Left lung (tissue), 10 donors: ENCODE results near the gene PRSS57. TPM values are rescaled to one million over a fixed set of nuclear protein-coding genes. Genes with fewer than 3 reads are reported as not detected.

ENCODE experiments used
- ATAC-seq: fragments of 200-7000 bp; cut with Tn5 transposase; one replicate; pipeline ENCODE4 v1.9.1; 2020; ENCODE audit warnings: moderate library complexity
- DNase-seq, 4 donors: peaks; one replicate each; pipeline ENCODE4 v3.0.0-alpha.2; 2013 to 2020
- H3K27ac ChIP-seq, 2 donors: fragments of 200-600 bp; sonication (generic) in 1 of 2; one replicate each; pipeline versions ENCODE4 v1.5.0 to v1.8.0; 2020 to 2021
- H3K27me3 ChIP-seq, 2 donors: fragments of 200-600 bp; sonication (generic) in 1 of 2; one replicate each; pipeline versions ENCODE4 v1.5.0 to v1.8.0; 2020 to 2021
- H3K36me3 ChIP-seq, 2 donors: fragments of 200-600 bp; sonication (generic) in 1 of 2; one replicate each; pipeline versions ENCODE4 v1.5.0 to v1.8.0; 2020 to 2021
- H3K4me1 ChIP-seq, 2 donors: fragments of 200-600 bp; one replicate each; pipeline ENCODE4 v1.8.0; 2021
- H3K4me3 ChIP-seq, 2 donors: fragments of 200-600 bp; sonication (generic) in 1 of 2; one replicate each; pipeline versions ENCODE4 v1.5.0 to v1.8.0; 2020 to 2021; ENCODE audit warnings: mild to moderate bottlenecking in 1 of 2
- H3K9me3 ChIP-seq, 2 donors: fragments of 200-600 bp; sonication (generic) in 1 of 2; one replicate each; pipeline versions ENCODE4 v1.5.0 to v1.8.0; 2020 to 2021
- intact Hi-C, 2 donors: fragments of 100-400 bp; cut with DNase I; formaldehyde crosslinking; loops; one replicate each; pipeline versions ENCODE4 v1.11.2 to v1.14.2; 2022
- polyA plus RNA-seq, 6 donors: library from polyadenylated mRNA; unstranded; fragments of 120-200 nt; gene quantifications; one replicate each; pipeline ENCODE4 v1.2.1, GENCODE V29; 2013; ENCODE audit not compliant: insufficient read length in 6 of 6
- total RNA-seq, 2 donors: library from RNA; stranded (reverse); fragmentation: NEBNext Ultra II Directional; extraction: Animal tissue kit (Norgen Biotek cat#: 25700); gene quantifications; one replicate each; pipeline ENCODE4 v1.2.1, GENCODE V29; 2021
- TF ChIP-seq, protein P1 (sequence below), 2 donors: fragments of 200-600 bp; sonication (generic) in 1 of 2; IDR thresholded peaks; one replicate each; pipeline versions ENCODE4 v1.5.0 to v1.8.0; 2021; ENCODE audit warnings: antibody characterized with exemption in 2 of 2
- donor health status: DM: no; HTN: yes; CAD: no.
- donor health status: DM: no; HTN: no; CAD: no.

Gene PRSS57
- total and polyA plus RNA-seq, 8 donors, result 0.15 to 0.50 (median 0.29) TPM; not detected in 2

DNA sequence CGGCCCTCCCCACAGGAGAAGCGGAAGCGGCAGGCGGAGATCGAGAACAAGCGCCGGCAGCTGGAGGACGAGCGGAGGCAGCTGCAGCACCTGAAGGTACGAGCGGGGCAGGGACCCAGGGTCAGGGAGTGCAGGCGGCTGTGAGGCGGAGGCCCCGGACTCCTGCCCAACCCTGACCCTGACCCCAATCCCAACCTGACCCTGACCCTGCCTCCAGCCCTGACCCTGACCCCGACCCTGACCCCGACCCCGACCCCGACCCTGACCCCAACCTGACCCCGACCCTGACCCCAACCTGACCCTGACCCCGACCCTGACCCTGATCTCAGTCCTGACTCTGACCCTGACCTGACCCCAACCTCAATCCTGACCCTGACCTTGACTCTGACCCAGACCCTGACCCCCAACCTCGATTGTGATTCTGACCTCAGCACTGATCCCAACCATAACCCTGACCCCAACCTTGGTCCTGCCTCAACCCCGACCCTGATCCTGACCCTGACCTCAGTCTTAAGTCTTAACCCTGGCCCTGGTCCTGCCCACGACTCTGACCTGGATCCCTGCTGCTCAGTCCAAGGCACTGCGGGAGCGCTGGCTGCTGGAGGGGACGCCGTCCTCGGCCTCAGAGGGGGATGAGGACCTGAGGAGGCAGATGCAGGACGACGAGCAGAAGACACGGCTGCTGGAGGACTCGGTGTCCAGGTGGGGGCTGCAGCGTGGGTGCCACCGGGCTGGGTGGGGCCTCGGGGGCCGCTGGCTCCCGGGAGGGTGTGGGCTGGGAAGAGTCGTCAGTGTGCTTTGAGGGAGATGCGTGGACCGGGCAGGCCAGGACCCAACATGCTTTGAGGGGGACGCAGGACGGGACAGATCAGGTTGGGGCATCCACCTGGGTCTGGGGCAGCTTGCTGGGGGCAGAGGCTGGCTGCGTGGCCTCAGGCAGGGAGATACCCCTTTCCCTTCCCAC is 32.0 kb upstream of the PRSS57 start:
- Histone ChIP-seq H3K4me3 (no peak overlapping the region), H3K27ac (peak overlapping the region; percentile 30 to 67), H3K4me1 (peaks cover 0 to 16% of the 10 kb centered on the region in 2 donors), H3K27me3 (peaks cover 0 to 6% of the 10 kb centered on the region in 2 donors), H3K36me3 (no peaks in the 10 kb centered on the region), H3K9me3 (no peaks in the 10 kb centered on the region)
- ATAC-seq (no peak), DNase-seq (no peak)
- TF ChIP-seq, protein P1, sequence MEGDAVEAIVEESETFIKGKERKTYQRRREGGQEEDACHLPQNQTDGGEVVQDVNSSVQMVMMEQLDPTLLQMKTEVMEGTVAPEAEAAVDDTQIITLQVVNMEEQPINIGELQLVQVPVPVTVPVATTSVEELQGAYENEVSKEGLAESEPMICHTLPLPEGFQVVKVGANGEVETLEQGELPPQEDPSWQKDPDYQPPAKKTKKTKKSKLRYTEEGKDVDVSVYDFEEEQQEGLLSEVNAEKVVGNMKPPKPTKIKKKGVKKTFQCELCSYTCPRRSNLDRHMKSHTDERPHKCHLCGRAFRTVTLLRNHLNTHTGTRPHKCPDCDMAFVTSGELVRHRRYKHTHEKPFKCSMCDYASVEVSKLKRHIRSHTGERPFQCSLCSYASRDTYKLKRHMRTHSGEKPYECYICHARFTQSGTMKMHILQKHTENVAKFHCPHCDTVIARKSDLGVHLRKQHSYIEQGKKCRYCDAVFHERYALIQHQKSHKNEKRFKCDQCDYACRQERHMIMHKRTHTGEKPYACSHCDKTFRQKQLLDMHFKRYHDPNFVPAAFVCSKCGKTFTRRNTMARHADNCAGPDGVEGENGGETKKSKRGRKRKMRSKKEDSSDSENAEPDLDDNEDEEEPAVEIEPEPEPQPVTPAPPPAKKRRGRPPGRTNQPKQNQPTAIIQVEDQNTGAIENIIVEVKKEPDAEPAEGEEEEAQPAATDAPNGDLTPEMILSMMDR (IDR thresholded peaks at IDR 0.05), result no peak
- intact Hi-C loops, result no loop called here

- TF ChIP-seq, protein P1 (IDR thresholded peaks at IDR 0.05), result no peak
Measured at GRCh38 chr19:725461-726089, 30.3 kb upstream of the PRSS57 start.

DNA sequence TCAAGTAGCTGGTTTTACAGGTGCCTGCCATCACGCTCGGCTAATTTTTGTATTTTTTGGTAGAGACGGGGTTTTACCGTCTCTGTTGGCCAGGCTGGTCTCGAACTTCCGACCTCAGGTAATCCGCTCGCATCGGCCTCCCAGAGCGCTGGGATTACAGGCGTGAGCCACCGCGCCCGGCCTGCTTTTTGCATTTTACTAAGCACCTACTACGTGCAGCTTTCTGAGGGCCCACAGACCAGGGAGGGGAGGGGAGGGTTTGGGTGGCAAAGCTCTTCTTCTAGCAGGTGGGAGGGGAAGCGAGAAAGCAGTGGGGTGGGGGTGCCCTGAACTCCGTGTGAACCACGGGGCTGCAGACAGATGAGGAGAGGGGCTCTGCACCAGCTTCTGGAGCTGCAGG is 28.5 kb upstream of the PRSS57 start:
- Histone ChIP-seq H3K27me3 (peaks cover 16 to 39% of the 10 kb centered on the region in 2 donors), H3K27ac (no peak overlapping the region), H3K36me3 (no peaks in the 10 kb centered on the region), H3K4me1 (peaks cover 8 to 27% of the 10 kb centered on the region in 2 donors), H3K9me3 (no peaks in the 10 kb centered on the region), H3K4me3 (no peak overlapping the region)
- ATAC-seq (no peak), DNase-seq (no peak)
- intact Hi-C loops, result no loop called here
- TF ChIP-seq, protein P1 (IDR thresholded peaks at IDR 0.05), result no peak

More at GRCh38 chr19:725461-726089, 30.3 kb upstream of the PRSS57 start:
- H3K4me1 ChIP-seq, result peaks cover 0 to 16% of the 10 kb centered on the region in 2 donors
- no peaks in the 10 kb centered on the region for H3K36me3 ChIP-seq
- peaks cover 3 to 20% of the 10 kb centered on the region in 2 donors for H3K27me3 ChIP-seq
- H3K27ac ChIP-seq, result no peak overlapping the region
- intact Hi-C loops, result no loop called here
- DNase-seq, result no peak
- no peaks in the 10 kb centered on the region for H3K9me3 ChIP-seq
- no peak overlapping the region for H3K4me3 ChIP-seq
- ATAC-seq, result no peak

DNA sequence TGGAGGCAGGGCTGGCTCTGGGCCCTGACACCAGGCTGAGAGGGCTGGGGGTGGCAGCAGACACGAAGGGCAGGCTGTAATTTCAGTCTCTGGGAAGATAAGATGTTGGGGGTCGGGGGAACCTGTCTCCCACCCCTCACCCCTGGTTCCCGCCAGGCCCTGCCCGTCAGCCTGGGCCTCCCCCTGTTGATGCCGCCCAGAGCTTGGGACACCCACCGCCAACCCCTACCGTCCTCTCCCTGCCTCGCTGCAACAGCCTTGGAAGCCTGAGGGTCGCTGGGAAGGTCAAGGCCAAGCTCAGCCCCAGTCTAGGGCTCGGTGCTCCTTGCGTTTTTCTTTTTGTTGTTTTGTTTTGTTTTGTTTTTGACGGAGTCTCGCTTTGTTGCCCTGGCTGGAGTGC is 28.0 kb upstream of the PRSS57 start:
- Histone ChIP-seq H3K4me3 (no peak overlapping the region), H3K27ac (peak overlapping the region in 1 of 2 donors; percentile 33), H3K9me3 (no peaks in the 10 kb centered on the region), H3K4me1 (peaks cover 8 to 28% of the 10 kb centered on the region in 2 donors), H3K36me3 (no peaks in the 10 kb centered on the region), H3K27me3 (peaks cover 16 to 44% of the 10 kb centered on the region in 2 donors)
- ATAC-seq (no peak), DNase-seq (no peak)
- TF ChIP-seq, protein P1 (IDR thresholded peaks at IDR 0.05), result no peak
- intact Hi-C loops, result no loop called here
